SK-N-SH treated with all-trans-retinoic acid at 6 μM for 48 hours (cell line): ENCODE data around the gene EPB41L2.

Source experiments
- ARNTL ChIP-seq: fragments of 450-650 bp; formaldehyde crosslinking; IDR thresholded peaks from 2 replicates; pipeline ENCODE4 v1.5.0; 2020; ENCODE audit warnings: low read depth, mild to moderate bottlenecking, moderate library complexity, borderline replicate concordance
- BACH2 ChIP-seq: fragments of 250-450 bp; sonication (Bioruptor Pico); IDR thresholded peaks from 2 replicates; pipeline ENCODE4 v1.9.0; 2021; ENCODE audit warnings: mild to moderate bottlenecking, borderline replicate concordance
- PPARA ChIP-seq: fragments of 250-450 bp; sonication (Bioruptor Pico); IDR thresholded peaks from 2 replicates; pipeline ENCODE4 v1.5.0; 2020; ENCODE audit warnings: mild to moderate bottlenecking, borderline replicate concordance
- SNAI2 ChIP-seq: fragments of 250-450 bp; sonication (Bioruptor Pico); IDR thresholded peaks from 2 replicates; pipeline ENCODE4 v1.5.0; 2020; ENCODE audit warnings: mild to moderate bottlenecking, moderate library complexity
- ZFP3 ChIP-seq: fragments of 250-450 bp; sonication (Bioruptor Pico); IDR thresholded peaks from 2 replicates; pipeline ENCODE4 v1.5.0; 2020; ENCODE audit warnings: mild to moderate bottlenecking, moderate library complexity
- ZFP30 ChIP-seq: fragments of 450-650 bp; formaldehyde crosslinking; IDR thresholded peaks from 2 replicates; pipeline ENCODE4 v1.5.0; 2022; ENCODE audit warnings: mild to moderate bottlenecking, moderate library complexity
- ZNF70 ChIP-seq: fragments of 450-650 bp; formaldehyde crosslinking; IDR thresholded peaks from 2 replicates; pipeline ENCODE4 v1.5.0; 2020; ENCODE audit warnings: mild to moderate bottlenecking, moderate library complexity
- ZNF8 ChIP-seq: fragments of 450-650 bp; formaldehyde crosslinking; IDR thresholded peaks from 2 replicates; pipeline ENCODE4 v1.5.0; 2020; ENCODE audit warnings: mild to moderate bottlenecking, moderate library complexity
- TF ChIP-seq, protein P1 (sequence below): fragments of 250-450 bp; sonication (Bioruptor Pico); IDR thresholded peaks from 2 replicates; pipeline ENCODE4 v1.5.1; 2020; ENCODE audit warnings: low read depth, mild to moderate bottlenecking, moderate library complexity

- TF ChIP-seq PPARA (CRISPR knock-in tag) (no peak), ZFP30 (no peak), ZNF8 (no peak), SNAI2 (CRISPR knock-in tag) (no peak), ARNTL (no peak), BACH2 (no peak), ZFP3 (no peak), ZNF70 (CRISPR knock-in tag) (no peak)
- TF ChIP-seq, protein P1, sequence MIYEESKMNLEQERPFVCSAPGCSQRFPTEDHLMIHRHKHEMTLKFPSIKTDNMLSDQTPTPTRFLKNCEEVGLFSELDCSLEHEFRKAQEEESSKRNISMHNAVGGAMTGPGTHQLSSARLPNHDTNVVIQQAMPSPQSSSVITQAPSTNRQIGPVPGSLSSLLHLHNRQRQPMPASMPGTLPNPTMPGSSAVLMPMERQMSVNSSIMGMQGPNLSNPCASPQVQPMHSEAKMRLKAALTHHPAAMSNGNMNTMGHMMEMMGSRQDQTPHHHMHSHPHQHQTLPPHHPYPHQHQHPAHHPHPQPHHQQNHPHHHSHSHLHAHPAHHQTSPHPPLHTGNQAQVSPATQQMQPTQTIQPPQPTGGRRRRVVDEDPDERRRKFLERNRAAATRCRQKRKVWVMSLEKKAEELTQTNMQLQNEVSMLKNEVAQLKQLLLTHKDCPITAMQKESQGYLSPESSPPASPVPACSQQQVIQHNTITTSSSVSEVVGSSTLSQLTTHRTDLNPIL (CRISPR knock-in tag): no peak
Observed at GRCh38 chr6:131027326-131027725, 35.7 kb downstream of the EPB41L2 start.
